Neural progenitor cell (in vitro differentiated cells): ENCODE results near the gene PLA2G2C. TPM values are rescaled to one million over a fixed set of nuclear protein-coding genes. Genes with fewer than 3 reads are reported as not detected.
A peak's percentile ranks its signal among the peaks of the same experiment; 100 is the strongest.

Source experiments
- DNase-seq: peaks from one replicate; pipeline ENCODE4 v3.0.0-alpha.2; 2016; ENCODE audit warnings: low spot score
- H2AFZ ChIP-seq: fragments of 200-600 bp; sonication (generic); replicated peaks from 2 replicates; pipeline ENCODE4 v1.6.1; 2016; ENCODE audit warnings: antibody characterized with exemption
- H3F3A ChIP-seq: fragments of 200-600 bp; sonication (generic); 2 replicates; pipeline ENCODE4 v1.6.1; 2016; ENCODE audit warnings: antibody characterized with exemption, low read depth
- H3K27ac ChIP-seq: fragments of 200-600 bp; sonication (generic); 2 replicates; pipeline ENCODE4 v1.5.1; 2016; ENCODE audit warnings: mild to moderate bottlenecking
- H3K27me3 ChIP-seq: fragments of 200-600 bp; sonication (generic); 2 replicates; pipeline ENCODE4 v1.6.1; 2016; ENCODE audit warnings: mild to moderate bottlenecking, moderate library complexity
- H3K36me3 ChIP-seq: fragments of 200-600 bp; sonication (generic); 2 replicates; pipeline ENCODE4 v1.5.1; 2016
- H3K4me1 ChIP-seq: fragments of 200-600 bp; sonication (generic); 2 replicates; pipeline ENCODE4 v1.6.1; 2016; ENCODE audit warnings: mixed run types
- H3K4me2 ChIP-seq: fragments of 200-600 bp; sonication (generic); 2 replicates; pipeline ENCODE4 v1.6.1; 2016
- H3K4me3 ChIP-seq: fragments of 200-600 bp; sonication (generic); 2 replicates; pipeline ENCODE4 v1.5.1; 2016
- H3K79me2 ChIP-seq: fragments of 200-600 bp; sonication (generic); 2 replicates; pipeline ENCODE4 v1.6.1; 2016; ENCODE audit warnings: low read depth
- H3K9ac ChIP-seq: fragments of 200-600 bp; sonication (generic); 2 replicates; pipeline ENCODE4 v1.6.1; 2016
- H3K9me3 ChIP-seq: fragments of 200-600 bp; sonication (generic); 2 replicates; pipeline ENCODE4 v1.5.1; 2016; ENCODE audit warnings: low read depth
- H4K20me1 ChIP-seq: fragments of 200-600 bp; sonication (generic); 2 replicates; pipeline ENCODE4 v1.6.1; 2016; ENCODE audit warnings: low read depth
- H3K27ac Mint-ChIP-seq: 3 replicates; pipeline ENCODE4 v1.8.0; 2021; ENCODE audit warnings: mixed read lengths
- H3K27me3 Mint-ChIP-seq: 2 replicates; pipeline ENCODE4 v1.8.0; 2022; ENCODE audit warnings: low read depth, mild to moderate bottlenecking, inconsistent platforms, moderate library complexity, mixed read lengths; ENCODE audit not compliant: insufficient read depth
- H3K36me3 Mint-ChIP-seq: 3 replicates; pipeline ENCODE4 v1.8.0; 2021; ENCODE audit warnings: mixed read lengths
- H3K4me1 Mint-ChIP-seq: 3 replicates; pipeline ENCODE4 v1.8.0; 2021; ENCODE audit warnings: mixed read lengths
- H3K4me3 Mint-ChIP-seq: 3 replicates; pipeline ENCODE4 v1.8.0; 2021; ENCODE audit warnings: mild to moderate bottlenecking, moderate library complexity, mixed read lengths
- H3K9me3 Mint-ChIP-seq: 3 replicates; pipeline ENCODE4 v1.8.0; 2020; ENCODE audit warnings: mixed read lengths
- CTCF ChIP-seq: fragments of 200-600 bp; sonication (generic); IDR thresholded peaks from 2 replicates; pipeline ENCODE4 v1.5.1; 2017; ENCODE audit warnings: antibody characterized with exemption, mild to moderate bottlenecking
- EZH2 ChIP-seq: fragments of 200-600 bp; sonication (generic); IDR thresholded peaks from 2 replicates; pipeline ENCODE4 v1.6.1; 2017; ENCODE audit warnings: antibody characterized with exemption, mild to moderate bottlenecking, moderate library complexity
- EZH2phosphoT487 ChIP-seq: fragments of 200-600 bp; sonication (generic); IDR thresholded peaks from 2 replicates; pipeline ENCODE4 v1.6.1; 2017; ENCODE audit warnings: antibody characterized with exemption
- total RNA-seq: library from RNA; depleted of rRNA; stranded (reverse); fragments of >200 nt; gene quantifications from 2 replicates; pipeline ENCODE4 v1.2.3, GENCODE V29; 2015; ENCODE audit warnings: low replicate concordance

Gene PLA2G2C
- total RNA-seq, 1 donor from 2014 or later: not detected

- Mint-ChIP-seq H3K4me1 (no peaks in the 10 kb centered on the region), H3K9me3 (no peaks in the 10 kb centered on the region), H3K4me3 (peak overlapping the region; percentile 4), H3K27ac (no peak overlapping the region), H3K27me3 (peaks cover 5% of the 10 kb centered on the region), H3K36me3 (no peaks in the 10 kb centered on the region)
- Histone ChIP-seq H4K20me1 (no peaks in the 10 kb centered on the region), H3K36me3 (no peaks in the 10 kb centered on the region), H3K4me2 (no peak overlapping the region), H3K27ac (no peak overlapping the region), H2AFZ (no peak overlapping the region), H3K79me2 (no peaks in the 10 kb centered on the region), H3K4me1 (no peaks in the 10 kb centered on the region), H3F3A (no peaks in the 10 kb centered on the region), H3K4me3 (no peak overlapping the region), H3K27me3 (no peaks in the 10 kb centered on the region), H3K9me3 (no peaks in the 10 kb centered on the region), H3K9ac (no peak overlapping the region)
- DNase-seq: no peak
- no peak for TF ChIP-seq EZH2phosphoT487
- TF ChIP-seq CTCF: no peak
- no peak for TF ChIP-seq EZH2
These were observed 46.3 kb downstream of the PLA2G2C start for GRCh38 chr1:20139776-20140612.

GRCh38 chr1:20138961-20139550 lies 47.3 kb downstream of the PLA2G2C start, which contains the start of gene PLA2G2F:
TSS of gene PLA2G2F (plus strand) at chr1:20139323. CDS start at chr1:20139428, 105 bp downstream.
- H3K27me3 Mint-ChIP-seq: peaks cover 5% of the 10 kb centered on the region
- no peak for TF ChIP-seq CTCF
- no peak for TF ChIP-seq EZH2
- no peak for TF ChIP-seq EZH2phosphoT487
- Histone ChIP-seq H4K20me1 (no peaks in the 10 kb centered on the region), H3K27ac (no peak within 1 kb of the TSS), H2AFZ (no peak within 1 kb of the TSS), H3K27me3 (no peaks in the 10 kb centered on the region), H3K36me3 (no peaks in the 10 kb centered on the region), H3F3A (no peaks in the 10 kb centered on the region), H3K79me2 (no peaks in the 10 kb centered on the region), H3K9me3 (no peaks in the 10 kb centered on the region), H3K4me3 (no peak within 1 kb of the TSS), H3K4me2 (no peak within 1 kb of the TSS), H3K4me1 (no peaks in the 10 kb centered on the region), H3K9ac (no peak within 1 kb of the TSS)
- H3K9me3 Mint-ChIP-seq: no peaks in the 10 kb centered on the region
- H3K27ac Mint-ChIP-seq: peak within 1 kb of the TSS; percentile 53
- H3K4me1 Mint-ChIP-seq: no peaks in the 10 kb centered on the region
- no peak for DNase-seq
- no peak within 1 kb of the TSS for H3K4me3 Mint-ChIP-seq
- H3K36me3 Mint-ChIP-seq: no peaks in the 10 kb centered on the region

GRCh38 chr1:20138346-20138745 lies 48.0 kb downstream of the PLA2G2C start:
- Histone ChIP-seq H3K9me3 (no peaks in the 10 kb centered on the region), H3K27ac (no peak overlapping the region), H4K20me1 (no peaks in the 10 kb centered on the region), H3K36me3 (no peaks in the 10 kb centered on the region), H3K4me1 (no peaks in the 10 kb centered on the region), H3K79me2 (no peaks in the 10 kb centered on the region), H3K4me3 (no peak overlapping the region), H3K4me2 (no peak overlapping the region), H2AFZ (no peak overlapping the region), H3K9ac (no peak overlapping the region), H3F3A (no peaks in the 10 kb centered on the region), H3K27me3 (no peaks in the 10 kb centered on the region)
- TF ChIP-seq CTCF (no peak), EZH2 (no peak), EZH2phosphoT487 (no peak)
- no peak for DNase-seq
- Mint-ChIP-seq H3K4me3 (no peak overlapping the region), H3K36me3 (no peaks in the 10 kb centered on the region), H3K9me3 (no peaks in the 10 kb centered on the region), H3K4me1 (no peaks in the 10 kb centered on the region), H3K27me3 (peaks cover 5% of the 10 kb centered on the region), H3K27ac (no peak overlapping the region)
